GM19099 (cell line): ENCODE measurements around the gene NPAS2.

Experiments used
- POLR2A ChIP-seq: IDR thresholded peaks from 3 replicates; pipeline ENCODE4 v1.6.1; 2011; ENCODE audit warnings: low read depth; ENCODE audit not compliant: insufficient read length; ENCODE audit errors: extremely low read depth

Gene NPAS2

GRCh38 chr2:101022221-101022620 is 202.3 kb downstream of the NPAS2 start:
- no peak for TF ChIP-seq POLR2A

- TF ChIP-seq POLR2A = no peak
These were observed 203.6 kb downstream of the NPAS2 start for GRCh38 chr2:101023327-101024107.

GRCh38 chr2:101025561-101025960 is 205.6 kb downstream of the NPAS2 start:
- no peak for TF ChIP-seq POLR2A

DNA sequence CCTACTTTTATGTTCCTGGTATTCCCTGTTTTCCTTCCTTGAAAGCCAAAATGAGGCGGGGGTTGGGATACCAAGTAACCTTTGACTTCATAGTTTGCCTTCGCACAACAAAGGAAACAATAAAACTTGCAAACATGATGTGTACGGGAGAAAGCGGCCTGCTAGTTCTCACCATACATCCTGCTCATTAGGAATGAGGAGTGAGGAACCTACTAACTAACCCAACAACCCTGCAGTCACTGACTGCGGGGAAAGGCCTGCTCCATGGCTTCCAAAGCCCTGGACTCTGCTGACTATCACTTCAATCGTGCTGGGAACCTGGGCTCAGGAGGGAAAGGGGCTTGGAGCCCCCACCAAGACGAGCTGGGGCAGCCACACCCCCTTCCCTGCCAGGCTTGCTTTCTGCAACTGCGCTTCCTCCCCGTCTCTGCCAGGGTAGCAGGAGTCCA is 206.3 kb downstream of the NPAS2 start:
- TF ChIP-seq POLR2A = no peak

DNA sequence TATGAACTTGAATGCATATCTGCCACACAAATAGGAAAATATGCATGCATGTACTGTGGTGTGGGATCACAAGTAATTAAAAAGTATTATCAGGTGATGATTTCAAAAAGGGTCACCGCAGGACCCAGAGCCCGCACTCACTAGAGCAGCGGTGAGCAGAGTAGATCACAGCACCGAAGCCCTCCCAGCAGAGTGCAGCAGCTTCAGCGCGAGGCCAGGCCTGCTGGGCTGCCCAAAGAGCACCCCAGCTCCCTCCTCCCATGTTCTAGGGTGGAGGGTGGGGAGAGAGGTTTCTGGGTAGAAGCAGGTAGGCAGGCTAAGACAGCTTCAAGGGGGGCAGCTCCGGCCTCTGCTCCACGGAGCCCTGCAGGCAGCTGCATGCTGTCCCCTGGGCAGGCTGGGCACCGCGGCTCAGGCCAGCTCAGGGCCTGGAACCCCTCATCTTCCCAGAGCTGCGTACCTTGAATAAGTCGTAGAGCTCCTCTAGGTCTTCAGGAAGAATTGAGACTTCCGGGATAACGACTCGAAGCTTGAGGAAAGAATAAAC is 207.1 kb downstream of the NPAS2 start:
- TF ChIP-seq POLR2A = no peak

GRCh38 chr2:101027852-101028251 is 207.9 kb downstream of the NPAS2 start:
- no peak for TF ChIP-seq POLR2A

DNA sequence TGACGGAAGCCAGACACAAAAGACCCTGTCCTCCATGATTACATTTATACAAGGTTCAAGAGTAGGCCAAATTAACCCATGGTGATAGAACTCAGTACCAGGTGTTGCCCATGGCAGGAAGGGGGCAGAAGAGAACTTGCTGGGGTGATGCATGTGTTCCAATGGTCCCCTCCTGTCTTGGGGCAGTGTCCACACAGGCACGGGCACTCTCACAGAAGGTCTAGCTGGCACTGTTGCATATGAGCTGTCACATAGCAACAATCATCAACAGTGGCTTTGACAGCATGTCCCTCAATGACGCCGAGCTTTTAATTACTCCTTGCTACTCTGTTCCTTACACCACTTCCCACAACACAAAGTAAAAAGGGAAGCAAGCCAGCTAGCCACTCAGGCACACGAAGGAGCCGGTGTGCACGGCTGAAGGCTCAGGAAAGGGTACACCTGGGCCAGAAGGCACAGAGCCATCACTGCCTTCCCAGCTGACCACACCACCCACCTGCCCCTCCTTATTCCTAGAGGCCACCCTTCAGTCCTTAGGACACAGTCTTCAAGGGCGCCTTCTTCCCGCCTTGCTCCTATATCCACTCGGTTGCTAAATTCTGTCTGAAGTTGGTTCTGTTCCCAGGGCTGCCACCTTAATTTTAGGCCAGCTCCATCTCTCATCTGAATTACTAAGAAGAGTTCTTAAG is 211.1 kb downstream of the NPAS2 start:
- TF ChIP-seq POLR2A = no peak

- TF ChIP-seq POLR2A = no peak
These were observed 212.3 kb downstream of the NPAS2 start for GRCh38 chr2:101032084-101032776.

DNA sequence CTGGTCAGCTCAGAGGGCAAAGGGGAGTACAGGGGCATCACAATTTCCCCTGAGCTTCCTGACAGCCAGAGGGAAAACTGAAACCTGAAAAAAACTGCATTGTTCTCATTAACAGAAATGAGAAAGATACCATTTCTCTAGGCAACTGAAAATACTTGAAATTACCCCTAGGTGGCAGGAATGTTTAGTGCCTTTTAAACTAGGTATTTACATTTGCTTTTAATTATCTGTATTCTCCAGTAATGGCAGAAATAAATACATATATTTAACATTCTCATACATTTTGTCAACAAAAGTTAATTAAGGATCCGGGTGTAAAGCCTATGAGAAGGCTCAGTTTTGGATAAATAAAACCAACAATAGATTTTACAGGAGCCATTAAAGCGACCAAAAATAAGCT is 216.6 kb downstream of the NPAS2 start:
- TF ChIP-seq POLR2A = no peak

DNA sequence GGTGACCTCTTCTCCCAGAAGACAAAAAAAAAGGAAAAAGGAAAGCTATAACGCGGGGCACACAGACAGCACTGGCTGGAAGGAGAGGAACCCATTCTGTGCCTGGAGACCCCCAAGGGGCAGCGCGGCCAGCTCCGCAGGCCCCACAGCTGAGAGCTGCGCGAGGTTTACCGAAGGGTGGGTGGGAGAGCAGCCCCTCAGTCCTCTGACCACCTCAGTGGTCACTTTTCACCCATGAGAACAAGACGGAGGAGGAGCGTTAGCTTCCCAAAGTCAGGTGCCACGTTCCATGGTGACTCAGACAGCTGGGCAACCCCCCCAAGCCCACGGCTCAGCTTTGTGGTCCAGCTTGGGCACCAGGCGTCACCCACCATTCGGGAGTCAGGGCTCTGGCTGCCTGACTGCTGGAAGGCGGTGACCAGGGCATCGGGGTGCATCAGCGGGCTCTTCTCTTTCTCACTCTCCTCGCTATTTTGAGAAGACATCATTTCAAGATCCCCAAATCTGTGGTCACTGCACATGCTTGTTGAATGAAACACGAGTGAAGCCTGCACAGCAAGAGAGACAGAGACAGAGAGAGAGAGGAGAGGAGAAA is 217.3 kb downstream of the NPAS2 start:
- no peak for TF ChIP-seq POLR2A

DNA sequence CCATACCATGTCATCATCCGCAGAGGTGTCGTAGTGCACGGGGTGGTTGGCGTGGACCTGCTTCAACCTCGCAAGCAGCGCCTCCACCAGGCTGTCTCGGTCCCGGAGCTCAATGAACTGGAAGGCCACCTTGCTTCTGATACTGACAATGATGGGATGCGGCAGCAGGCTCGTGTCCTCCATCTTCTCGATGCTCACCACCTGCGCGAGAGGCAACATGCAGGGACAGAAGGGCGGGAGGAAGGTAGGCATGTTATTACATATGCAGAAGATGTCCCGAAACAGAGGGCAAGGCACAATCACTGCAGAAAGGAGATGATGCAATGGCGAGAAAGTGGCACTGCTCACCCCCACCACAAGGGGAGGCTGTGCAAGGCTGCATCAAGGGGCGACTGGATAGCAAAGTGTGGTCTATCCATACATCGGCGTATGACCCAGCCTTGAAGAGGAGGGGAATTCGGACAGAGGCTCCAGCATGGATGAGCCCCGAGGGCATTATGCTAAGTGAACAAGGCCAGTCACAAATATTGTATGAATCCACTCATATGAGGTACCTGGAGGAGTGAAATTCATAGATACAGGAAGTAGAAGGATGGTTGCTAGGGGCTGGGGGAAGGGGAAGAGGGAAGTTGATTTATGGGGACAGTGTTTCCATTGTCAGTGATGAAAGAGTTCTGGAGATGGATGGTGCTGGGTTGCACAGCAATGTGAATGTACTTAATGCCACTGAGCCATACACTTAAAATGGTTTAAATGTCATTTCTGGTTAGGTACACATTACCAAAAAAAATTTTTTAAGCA is 218.7 kb downstream of the NPAS2 start:
- no peak for TF ChIP-seq POLR2A

DNA sequence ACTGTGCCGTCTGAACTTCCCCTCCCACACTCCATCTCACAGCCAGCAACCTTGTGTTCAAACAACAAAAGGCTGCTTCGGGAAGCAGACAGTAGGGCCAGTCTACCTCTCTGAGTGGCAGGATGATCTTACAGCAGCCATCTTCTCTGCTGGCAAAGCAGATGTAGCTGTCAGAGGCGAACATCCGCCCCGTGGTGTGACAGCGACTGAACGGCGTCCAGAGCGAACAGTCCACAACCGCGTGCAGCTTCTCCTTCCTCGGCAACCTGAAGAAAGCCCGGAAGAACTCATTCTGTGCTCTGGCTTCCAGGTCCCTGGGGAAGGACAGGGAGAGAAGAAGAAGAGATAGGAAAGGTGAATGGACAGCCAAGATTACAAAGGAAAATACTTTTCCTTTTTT is 220.1 kb downstream of the NPAS2 start:
- TF ChIP-seq POLR2A = no peak

GRCh38 chr2:101040761-101041160 is 220.8 kb downstream of the NPAS2 start:
- TF ChIP-seq POLR2A = no peak

- TF ChIP-seq POLR2A = no peak
These were observed 221.5 kb downstream of the NPAS2 start for GRCh38 chr2:101041413-101041812.

DNA sequence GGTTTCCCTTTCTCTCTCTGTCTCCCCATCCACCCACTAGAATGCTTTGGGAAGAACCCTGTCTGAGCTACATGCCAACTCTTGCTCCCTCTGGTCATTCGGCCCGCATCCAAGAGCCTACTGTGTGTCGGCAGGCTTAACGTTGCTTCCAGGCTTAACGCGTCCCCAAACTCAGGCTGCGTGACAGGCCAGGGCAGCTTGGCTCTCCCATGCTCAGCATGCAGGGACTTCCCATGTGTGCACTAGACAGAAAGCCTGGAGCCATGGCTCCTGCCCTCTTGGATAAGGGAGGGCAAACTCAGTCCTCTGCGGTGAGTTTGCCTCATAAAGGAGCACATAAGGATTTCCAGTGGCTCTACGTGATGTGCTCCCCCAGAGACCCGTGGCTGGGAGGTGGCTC is 225.4 kb downstream of the NPAS2 start:
- TF ChIP-seq POLR2A = no peak
